Breast epithelium (tissue), 3 donors: ENCODE measurements around the gene PCDHGB5.

Experiments
- POLR2AphosphoS5 ChIP-seq, 3 donors: sonication (generic); formaldehyde crosslinking; IDR thresholded peaks; one replicate each; pipeline ENCODE4 v1.6.1; 2017; ENCODE audit warnings: antibody characterized with exemption in 3 of 3
- TF ChIP-seq, protein P1 (sequence below), 3 donors: fragments of 450-650 bp; IDR thresholded peaks; one replicate each; pipeline ENCODE4 v1.5.1; 2016 to 2017; ENCODE audit warnings: antibody characterized with exemption in 3 of 3, mild to moderate bottlenecking in 3 of 3, moderate library complexity in 3 of 3

GRCh38 chr5:141409598-141410306 lies 12.0 kb downstream of the PCDHGB5 start:
- TF ChIP-seq POLR2AphosphoS5 (IDR thresholded peaks at IDR 0.05) = no peak
- TF ChIP-seq, protein P1, sequence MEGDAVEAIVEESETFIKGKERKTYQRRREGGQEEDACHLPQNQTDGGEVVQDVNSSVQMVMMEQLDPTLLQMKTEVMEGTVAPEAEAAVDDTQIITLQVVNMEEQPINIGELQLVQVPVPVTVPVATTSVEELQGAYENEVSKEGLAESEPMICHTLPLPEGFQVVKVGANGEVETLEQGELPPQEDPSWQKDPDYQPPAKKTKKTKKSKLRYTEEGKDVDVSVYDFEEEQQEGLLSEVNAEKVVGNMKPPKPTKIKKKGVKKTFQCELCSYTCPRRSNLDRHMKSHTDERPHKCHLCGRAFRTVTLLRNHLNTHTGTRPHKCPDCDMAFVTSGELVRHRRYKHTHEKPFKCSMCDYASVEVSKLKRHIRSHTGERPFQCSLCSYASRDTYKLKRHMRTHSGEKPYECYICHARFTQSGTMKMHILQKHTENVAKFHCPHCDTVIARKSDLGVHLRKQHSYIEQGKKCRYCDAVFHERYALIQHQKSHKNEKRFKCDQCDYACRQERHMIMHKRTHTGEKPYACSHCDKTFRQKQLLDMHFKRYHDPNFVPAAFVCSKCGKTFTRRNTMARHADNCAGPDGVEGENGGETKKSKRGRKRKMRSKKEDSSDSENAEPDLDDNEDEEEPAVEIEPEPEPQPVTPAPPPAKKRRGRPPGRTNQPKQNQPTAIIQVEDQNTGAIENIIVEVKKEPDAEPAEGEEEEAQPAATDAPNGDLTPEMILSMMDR (IDR thresholded peaks at IDR 0.05) = no peak
